DOHH2 (cell line): ENCODE measurements around the gene METTL26.

Source experiments
- H3F3A ChIP-seq: fragments of 200-600 bp; sonication (generic), shearing (Covaris generic); 2 replicates; pipeline ENCODE4 v1.6.0; 2016; ENCODE audit warnings: antibody characterized with exemption, mild to moderate bottlenecking; ENCODE audit not compliant: control insufficient read depth, insufficient read depth
- H3K27ac ChIP-seq: fragments of 200-600 bp; sonication (generic); 2 replicates; pipeline ENCODE4 v1.5.1; 2014; ENCODE audit warnings: low read depth, mild to moderate bottlenecking, low read length, moderate library complexity
- H3K27me3 ChIP-seq: fragments of 200-600 bp; sonication (generic); 2 replicates; pipeline ENCODE4 v1.6.1; 2014; ENCODE audit warnings: mild to moderate bottlenecking, low read length, mixed read lengths; ENCODE audit not compliant: control insufficient read depth
- H3K36me3 ChIP-seq: fragments of 200-600 bp; sonication (generic); 2 replicates; pipeline ENCODE4 v1.6.1; 2014; ENCODE audit warnings: mild to moderate bottlenecking, low read length, moderate library complexity, mixed read lengths; ENCODE audit not compliant: control insufficient read depth
- H3K4me1 ChIP-seq: fragments of 200-600 bp; sonication (generic); 2 replicates; pipeline ENCODE4 v1.6.1; 2014; ENCODE audit warnings: mild to moderate bottlenecking, low read length, mixed read lengths; ENCODE audit not compliant: control insufficient read depth
- H3K4me2 ChIP-seq: fragments of 200-600 bp; sonication (generic); 2 replicates; pipeline ENCODE4 v1.6.0; 2014; ENCODE audit warnings: mild to moderate bottlenecking, low read length, moderate library complexity
- H3K4me3 ChIP-seq: fragments of 200-600 bp; sonication (generic); 2 replicates; pipeline ENCODE4 v1.5.1; 2014; ENCODE audit warnings: mild to moderate bottlenecking, low read length, mixed read lengths
- H3K79me2 ChIP-seq: fragments of 200-600 bp; sonication (generic); 2 replicates; pipeline ENCODE4 v1.6.1; 2014; ENCODE audit warnings: mild to moderate bottlenecking, low read length, mixed read lengths; ENCODE audit not compliant: control insufficient read depth
- H3K9me2 ChIP-seq: fragments of 200-600 bp; sonication (generic); replicated peaks from 2 replicates; pipeline ENCODE4 v1.6.1; 2014; ENCODE audit warnings: mild to moderate bottlenecking, low read length, mixed read lengths; ENCODE audit not compliant: control insufficient read depth
- H3K9me3 ChIP-seq: fragments of 200-600 bp; sonication (generic); 2 replicates; pipeline ENCODE4 v1.6.1; 2014; ENCODE audit warnings: antibody characterized with exemption, low read length, mixed read lengths; ENCODE audit not compliant: control insufficient read depth, insufficient read depth
- H4K20me1 ChIP-seq: fragments of 200-600 bp; sonication (generic); 2 replicates; pipeline ENCODE4 v1.6.0; 2014; ENCODE audit warnings: low read depth, mild to moderate bottlenecking, antibody characterized with exemption, low read length, moderate library complexity; ENCODE audit not compliant: control insufficient read depth, insufficient read depth
- CTCF ChIP-seq: fragments of 200-600 bp; sonication (generic); IDR thresholded peaks from one replicate; pipeline ENCODE4 v1.5.1; 2014; ENCODE audit warnings: antibody characterized with exemption, mild to moderate bottlenecking, low read depth, low read length; ENCODE audit not compliant: poor library complexity, severe bottlenecking
- EZH2phosphoT487 ChIP-seq: fragments of 200-600 bp; sonication (generic); IDR thresholded peaks from 2 replicates; pipeline ENCODE4 v1.6.1; 2017; ENCODE audit warnings: borderline replicate concordance, mild to moderate bottlenecking, antibody characterized with exemption, low read length, moderate library complexity, mixed read lengths

The METTL26 gene

GRCh38 chr16:643050-643368 is 6.9 kb upstream of the METTL26 start:
- H3K9me2 ChIP-seq, result no peaks in the 10 kb centered on the region
- peaks cover 53% of the 10 kb centered on the region for H3K4me1 ChIP-seq
- no peak for TF ChIP-seq EZH2phosphoT487
- no peak for TF ChIP-seq CTCF
- H4K20me1 ChIP-seq, result no peaks in the 10 kb centered on the region
- no peaks in the 10 kb centered on the region for H3K9me3 ChIP-seq
- H3K79me2 ChIP-seq, result peaks cover 74% of the 10 kb centered on the region
- peaks cover 28% of the 10 kb centered on the region for H3K36me3 ChIP-seq
- peaks cover 15% of the 10 kb centered on the region for H3F3A ChIP-seq
- no peaks in the 10 kb centered on the region for H3K27me3 ChIP-seq
- peak overlapping the region; percentile 52; the same call in 1 of the 2 replicates for H3K27ac ChIP-seq
- peak overlapping the region; percentile 92 for H3K4me2 ChIP-seq
- peak overlapping the region; percentile 92 for H3K4me3 ChIP-seq

GRCh38 chr16:642189-643049 is 6.3 kb upstream of the METTL26 start:
- H3K36me3 ChIP-seq, result peaks cover 24% of the 10 kb centered on the region
- peaks cover 68% of the 10 kb centered on the region for H3K79me2 ChIP-seq
- H4K20me1 ChIP-seq, result no peaks in the 10 kb centered on the region
- H3K27ac ChIP-seq, result peak overlapping the region; percentile 52
- H3K9me3 ChIP-seq, result no peaks in the 10 kb centered on the region
- H3K27me3 ChIP-seq, result no peaks in the 10 kb centered on the region
- H3K4me1 ChIP-seq, result peaks cover 53% of the 10 kb centered on the region
- TF ChIP-seq EZH2phosphoT487 (no peak), CTCF (no peak)
- peak overlapping the region; percentile 92 for H3K4me2 ChIP-seq
- H3K4me3 ChIP-seq, result peak overlapping the region; percentile 92
- peaks cover 15% of the 10 kb centered on the region for H3F3A ChIP-seq
- H3K9me2 ChIP-seq, result no peaks in the 10 kb centered on the region

- no peak for TF ChIP-seq CTCF
- TF ChIP-seq EZH2phosphoT487, result no peak
- no peaks in the 10 kb centered on the region for H4K20me1 ChIP-seq
- no peaks in the 10 kb centered on the region for H3K9me2 ChIP-seq
- H3K27me3 ChIP-seq, result no peaks in the 10 kb centered on the region
- H3K9me3 ChIP-seq, result no peaks in the 10 kb centered on the region
- H3F3A ChIP-seq, result peaks cover 15% of the 10 kb centered on the region
- peaks cover 16% of the 10 kb centered on the region for H3K36me3 ChIP-seq
- H3K4me2 ChIP-seq, result peak within 1 kb of the TSS; percentile 92
- H3K4me3 ChIP-seq, result peak within 1 kb of the TSS; percentile 92
- peak within 1 kb of the TSS; percentile 52 for H3K27ac ChIP-seq
- H3K4me1 ChIP-seq, result peaks cover 50% of the 10 kb centered on the region
- H3K79me2 ChIP-seq, result peaks cover 59% of the 10 kb centered on the region
Observed at GRCh38 chr16:641326-642188, 5.5 kb upstream of the METTL26 start, which contains the start of gene MCRIP2. Gene MCRIP2 (plus strand): TSS chr16:641828. CDS start chr16:641992, 164 bp downstream.
